Endometrial microvascular endothelial cells (primary cell): ENCODE results near the gene MYO18B. TPM values are rescaled to one million over a fixed set of nuclear protein-coding genes. Genes with fewer than 3 reads are reported as not detected.
"Not testable (repeated sequence)": the region's sequence is repeated elsewhere in the genome, so short reads cannot be mapped to it uniquely, and the experiment has no call there.

Source experiments
- in situ Hi-C: cut with HindIII; loops from 2 replicates; pipeline ENCODE4 v1.10.0; 2017; ENCODE audit warnings: low sequenced_read_pairs, low pct_unique_long_range_greater_than_20kb; ENCODE audit errors: inconsistent ontology term
- total RNA-seq: library from RNA; depleted of rRNA; stranded (reverse); fragments of >200 nt; gene quantifications from one replicate; pipeline ENCODE4 v1.2.3, GENCODE V29; 2015; ENCODE audit errors: inconsistent ontology term

The MYO18B gene
- total RNA-seq, 1 donor from 2014 or later: not detected

- in situ Hi-C loops: no loop called here
Measured at GRCh38 chr22:25953919-25954318, 211.9 kb downstream of the MYO18B start.

- in situ Hi-C loops: no loop called here
Measured at GRCh38 chr22:25955323-25955722, 213.3 kb downstream of the MYO18B start.

- in situ Hi-C loops: no loop called here
Measured at GRCh38 chr22:25956801-25957200, 214.8 kb downstream of the MYO18B start.

- in situ Hi-C loops: no loop called here
Measured at GRCh38 chr22:25959818-25960774, 218.1 kb downstream of the MYO18B start.

GRCh38 chr22:25961699-25962098, 219.7 kb downstream of the MYO18B start:
- in situ Hi-C loops: no loop called here

- in situ Hi-C loops: no loop called here
Measured at GRCh38 chr22:25962711-25963110, 220.7 kb downstream of the MYO18B start.

GRCh38 chr22:25964961-25965730, 223.2 kb downstream of the MYO18B start:
- in situ Hi-C loops: no loop called here

- in situ Hi-C loops: no loop called here
Measured at GRCh38 chr22:25966448-25966913, 224.5 kb downstream of the MYO18B start.

- in situ Hi-C loops: no loop called here
Measured at GRCh38 chr22:25969286-25969685, 227.3 kb downstream of the MYO18B start.

- in situ Hi-C loops: no loop called here
Measured at GRCh38 chr22:25969901-25970300, 227.9 kb downstream of the MYO18B start.

- in situ Hi-C loops: no loop called here
Measured at GRCh38 chr22:25970374-25970911, 228.5 kb downstream of the MYO18B start.

GRCh38 chr22:25970999-25971811, 229.2 kb downstream of the MYO18B start:
- in situ Hi-C loops: no loop called here

GRCh38 chr22:25972397-25972796, 230.4 kb downstream of the MYO18B start:
- in situ Hi-C loops: no loop called here

- in situ Hi-C loops: no loop called here
Measured at GRCh38 chr22:25976356-25976755, 234.4 kb downstream of the MYO18B start.

- in situ Hi-C loops: no loop called here
Measured at GRCh38 chr22:25979968-25980367, 238.0 kb downstream of the MYO18B start.

GRCh38 chr22:25984911-25985310, 242.9 kb downstream of the MYO18B start:
- in situ Hi-C loops: not testable (repeated sequence)

- in situ Hi-C loops: no loop called here
Measured at GRCh38 chr22:25987948-25988347, 246.0 kb downstream of the MYO18B start.

- in situ Hi-C loops: no loop called here
Measured at GRCh38 chr22:25990940-25991339, 249.0 kb downstream of the MYO18B start.

- in situ Hi-C loops: no loop called here
Measured at GRCh38 chr22:25992331-25992730, 250.3 kb downstream of the MYO18B start.
